Measurements from ENCODE around the gene MGST1.

DNA sequence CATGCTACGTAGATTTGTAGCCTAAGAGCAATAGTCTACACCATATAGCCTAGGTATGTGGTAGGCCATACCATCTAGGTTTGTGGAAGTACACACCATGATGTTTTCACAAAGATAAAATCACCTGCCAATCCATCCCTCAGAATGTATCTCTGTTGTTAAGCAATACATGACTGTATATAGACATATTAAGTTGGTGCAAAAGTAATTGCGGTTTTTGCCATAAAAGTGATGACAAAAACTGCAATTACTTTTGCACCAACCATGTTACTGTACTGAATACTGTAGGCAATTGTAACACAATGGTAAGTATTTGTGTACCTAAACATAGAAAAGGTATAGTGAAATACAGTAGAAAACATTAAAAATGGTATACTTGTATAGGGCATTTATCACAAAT lies 40.5 kb downstream of the MGST1 start:
- TF ChIP-seq POLR2AphosphoS5 (IDR thresholded peaks at IDR 0.05) (no peak), POLR2A (IDR thresholded peaks at IDR 0.05; ENCODE audit: low read depth) (no peak), EP300 (IDR thresholded peaks at IDR 0.05) (no peak)
